ENCODE results near the gene STARD5.
A peak's percentile ranks its signal among the peaks of the same experiment; 100 is the strongest.

DNA sequence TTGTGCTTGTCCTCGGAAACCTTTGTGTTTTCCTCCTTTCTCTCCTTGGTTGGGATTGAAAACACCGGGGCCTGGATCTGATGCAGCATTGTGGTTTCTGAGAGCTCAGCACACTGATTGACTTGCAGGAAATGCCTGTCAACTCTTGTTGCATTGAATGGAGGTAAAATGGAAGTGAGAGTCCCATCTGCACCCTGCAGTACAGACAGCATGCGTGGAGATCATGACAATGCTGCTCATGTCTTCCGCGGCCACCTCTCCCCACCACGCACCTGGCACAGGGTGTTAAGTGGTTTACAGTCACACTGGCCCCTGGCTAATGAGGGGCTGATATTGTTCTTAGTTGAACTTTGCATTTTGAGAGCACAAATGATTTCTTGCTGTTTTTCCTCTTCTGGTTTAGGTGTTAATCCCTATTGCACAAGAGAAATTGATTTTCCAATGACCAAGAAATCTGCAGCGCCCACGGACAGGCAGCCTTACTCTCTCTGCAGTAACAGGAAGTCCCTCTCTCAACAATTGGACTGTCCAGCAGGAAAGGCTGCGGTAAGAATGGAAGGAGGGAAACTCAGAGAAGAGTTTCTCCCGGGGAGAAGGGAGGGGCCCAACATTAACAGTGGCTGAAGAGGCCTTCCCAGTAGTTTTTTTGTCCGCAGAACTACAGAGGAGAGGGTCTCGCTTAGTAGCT is 58.5 kb downstream of the STARD5 start:
- TF ChIP-seq RAD21 (IDR thresholded peaks at IDR 0.05) (no peak), FOXA1 (IDR thresholded peaks at IDR 0.05) (no peak), GABPA (IDR thresholded peaks at IDR 0.05 in 1 of 2, conservative IDR thresholded peaks at IDR 0.05 in 1 of 2) (no peak), SP1 (IDR thresholded peaks at IDR 0.05) (no peak)
- TF ChIP-seq, protein P1, sequence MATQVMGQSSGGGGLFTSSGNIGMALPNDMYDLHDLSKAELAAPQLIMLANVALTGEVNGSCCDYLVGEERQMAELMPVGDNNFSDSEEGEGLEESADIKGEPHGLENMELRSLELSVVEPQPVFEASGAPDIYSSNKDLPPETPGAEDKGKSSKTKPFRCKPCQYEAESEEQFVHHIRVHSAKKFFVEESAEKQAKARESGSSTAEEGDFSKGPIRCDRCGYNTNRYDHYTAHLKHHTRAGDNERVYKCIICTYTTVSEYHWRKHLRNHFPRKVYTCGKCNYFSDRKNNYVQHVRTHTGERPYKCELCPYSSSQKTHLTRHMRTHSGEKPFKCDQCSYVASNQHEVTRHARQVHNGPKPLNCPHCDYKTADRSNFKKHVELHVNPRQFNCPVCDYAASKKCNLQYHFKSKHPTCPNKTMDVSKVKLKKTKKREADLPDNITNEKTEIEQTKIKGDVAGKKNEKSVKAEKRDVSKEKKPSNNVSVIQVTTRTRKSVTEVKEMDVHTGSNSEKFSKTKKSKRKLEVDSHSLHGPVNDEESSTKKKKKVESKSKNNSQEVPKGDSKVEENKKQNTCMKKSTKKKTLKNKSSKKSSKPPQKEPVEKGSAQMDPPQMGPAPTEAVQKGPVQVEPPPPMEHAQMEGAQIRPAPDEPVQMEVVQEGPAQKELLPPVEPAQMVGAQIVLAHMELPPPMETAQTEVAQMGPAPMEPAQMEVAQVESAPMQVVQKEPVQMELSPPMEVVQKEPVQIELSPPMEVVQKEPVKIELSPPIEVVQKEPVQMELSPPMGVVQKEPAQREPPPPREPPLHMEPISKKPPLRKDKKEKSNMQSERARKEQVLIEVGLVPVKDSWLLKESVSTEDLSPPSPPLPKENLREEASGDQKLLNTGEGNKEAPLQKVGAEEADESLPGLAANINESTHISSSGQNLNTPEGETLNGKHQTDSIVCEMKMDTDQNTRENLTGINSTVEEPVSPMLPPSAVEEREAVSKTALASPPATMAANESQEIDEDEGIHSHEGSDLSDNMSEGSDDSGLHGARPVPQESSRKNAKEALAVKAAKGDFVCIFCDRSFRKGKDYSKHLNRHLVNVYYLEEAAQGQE (IDR thresholded peaks at IDR 0.05), result peak; percentile 78
- TF ChIP-seq, protein P2, sequence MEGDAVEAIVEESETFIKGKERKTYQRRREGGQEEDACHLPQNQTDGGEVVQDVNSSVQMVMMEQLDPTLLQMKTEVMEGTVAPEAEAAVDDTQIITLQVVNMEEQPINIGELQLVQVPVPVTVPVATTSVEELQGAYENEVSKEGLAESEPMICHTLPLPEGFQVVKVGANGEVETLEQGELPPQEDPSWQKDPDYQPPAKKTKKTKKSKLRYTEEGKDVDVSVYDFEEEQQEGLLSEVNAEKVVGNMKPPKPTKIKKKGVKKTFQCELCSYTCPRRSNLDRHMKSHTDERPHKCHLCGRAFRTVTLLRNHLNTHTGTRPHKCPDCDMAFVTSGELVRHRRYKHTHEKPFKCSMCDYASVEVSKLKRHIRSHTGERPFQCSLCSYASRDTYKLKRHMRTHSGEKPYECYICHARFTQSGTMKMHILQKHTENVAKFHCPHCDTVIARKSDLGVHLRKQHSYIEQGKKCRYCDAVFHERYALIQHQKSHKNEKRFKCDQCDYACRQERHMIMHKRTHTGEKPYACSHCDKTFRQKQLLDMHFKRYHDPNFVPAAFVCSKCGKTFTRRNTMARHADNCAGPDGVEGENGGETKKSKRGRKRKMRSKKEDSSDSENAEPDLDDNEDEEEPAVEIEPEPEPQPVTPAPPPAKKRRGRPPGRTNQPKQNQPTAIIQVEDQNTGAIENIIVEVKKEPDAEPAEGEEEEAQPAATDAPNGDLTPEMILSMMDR (IDR thresholded peaks at IDR 0.05; ENCODE audit: low read depth, low read length, missing input control), result no peak
- TF ChIP-seq, protein P3, sequence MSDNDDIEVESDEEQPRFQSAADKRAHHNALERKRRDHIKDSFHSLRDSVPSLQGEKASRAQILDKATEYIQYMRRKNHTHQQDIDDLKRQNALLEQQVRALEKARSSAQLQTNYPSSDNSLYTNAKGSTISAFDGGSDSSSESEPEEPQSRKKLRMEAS (IDR thresholded peaks at IDR 0.05), result no peak
